Loucy (cell line): ENCODE measurements around the gene RASAL1.

Experiments used
- H2AFZ ChIP-seq: fragments of 200-600 bp; sonication (generic); 2 replicates; pipeline ENCODE4 v1.6.0; 2016; ENCODE audit warnings: antibody characterized with exemption, mild to moderate bottlenecking, low read length, moderate library complexity
- H3F3A ChIP-seq: fragments of 200-600 bp; 2 replicates; pipeline ENCODE4 v1.6.0; 2016; ENCODE audit warnings: antibody characterized with exemption, low read depth, mild to moderate bottlenecking
- H3K27me3 ChIP-seq: fragments of 200-600 bp; sonication (generic); 2 replicates; pipeline ENCODE4 v1.6.1; 2014; ENCODE audit warnings: low read length, mild to moderate bottlenecking; ENCODE audit not compliant: insufficient read depth, poor library complexity, severe bottlenecking
- H3K36me3 ChIP-seq: fragments of 200-600 bp; sonication (generic); 2 replicates; pipeline ENCODE4 v1.6.1; 2016; ENCODE audit warnings: low read length; ENCODE audit not compliant: insufficient read depth
- H3K4me1 ChIP-seq: fragments of 200-600 bp; sonication (generic); 2 replicates; pipeline ENCODE4 v1.5.1; 2014; ENCODE audit warnings: low read length, mild to moderate bottlenecking; ENCODE audit not compliant: insufficient read depth, poor library complexity, severe bottlenecking
- H3K4me2 ChIP-seq: fragments of 200-600 bp; sonication (generic); 2 replicates; pipeline ENCODE4 v1.6.0; 2014; ENCODE audit warnings: antibody characterized with exemption, low read length, low read depth, mild to moderate bottlenecking; ENCODE audit not compliant: poor library complexity, severe bottlenecking
- H3K4me3 ChIP-seq: fragments of 200-600 bp; sonication (generic); 2 replicates; pipeline ENCODE4 v1.5.1; 2014; ENCODE audit warnings: low read length, mild to moderate bottlenecking, mixed read lengths; ENCODE audit not compliant: poor library complexity, severe bottlenecking
- H3K79me2 ChIP-seq: fragments of 200-600 bp; sonication (generic); 2 replicates; pipeline ENCODE4 v1.6.1; 2014; ENCODE audit warnings: low read length; ENCODE audit not compliant: insufficient read depth
- H3K9ac ChIP-seq: fragments of 200-600 bp; sonication (generic); 2 replicates; pipeline ENCODE4 v1.6.0; 2014; ENCODE audit warnings: mild to moderate bottlenecking, low read depth, low read length, moderate library complexity; ENCODE audit not compliant: poor library complexity, severe bottlenecking
- H3K9me2 ChIP-seq: fragments of 200-600 bp; sonication (generic); replicated peaks from 2 replicates; pipeline ENCODE4 v1.6.1; 2016; ENCODE audit warnings: low read depth, low read length, mixed read lengths
- H3K9me3 ChIP-seq: fragments of 200-600 bp; sonication (generic); 2 replicates; pipeline ENCODE4 v1.6.1; 2014; ENCODE audit warnings: mild to moderate bottlenecking, antibody characterized with exemption, low read length, low read depth; ENCODE audit not compliant: insufficient read depth
- H4K20me1 ChIP-seq: fragments of 200-600 bp; sonication (generic); 2 replicates; pipeline ENCODE4 v1.6.0; 2014; ENCODE audit warnings: antibody characterized with exemption, low read length, mild to moderate bottlenecking; ENCODE audit not compliant: insufficient read depth, poor library complexity, severe bottlenecking
- EZH2phosphoT487 ChIP-seq: fragments of 200-600 bp; IDR thresholded peaks from 2 replicates; pipeline ENCODE4 v1.6.1; 2018; ENCODE audit warnings: antibody characterized with exemption, mild to moderate bottlenecking, moderate library complexity, borderline replicate concordance
- TF ChIP-seq, protein P1 (sequence below): fragments of 200-600 bp; sonication (generic); conservative IDR thresholded peaks from 2 replicates; pipeline ENCODE4 v1.5.1; 2014; ENCODE audit warnings: mild to moderate bottlenecking, antibody characterized with exemption, low read length

RASAL1 gene

DNA sequence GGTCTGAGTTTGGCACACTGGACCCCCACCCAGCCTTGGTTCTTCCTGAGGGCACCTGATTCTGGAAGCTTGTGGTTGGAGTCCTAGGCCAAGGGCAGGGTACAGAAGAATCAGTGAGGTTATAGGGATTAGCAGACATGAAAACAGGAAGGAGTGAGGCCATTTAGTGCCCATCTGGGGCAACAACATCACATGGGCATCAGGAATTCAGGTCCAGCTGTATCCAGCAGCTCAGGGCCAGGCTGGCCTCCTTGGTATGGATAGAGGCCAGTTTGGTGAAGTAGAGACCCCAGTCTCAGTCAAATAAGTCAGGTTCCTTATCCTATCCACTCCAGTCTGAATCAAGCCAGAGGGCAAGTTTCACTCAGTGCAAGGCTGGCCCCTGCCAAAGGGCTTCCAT lies 36.2 kb downstream of the RASAL1 start:
- Histone ChIP-seq H4K20me1 (no peaks in the 10 kb centered on the region), H3K9me2 (no peaks in the 10 kb centered on the region), H3K27me3 (no peaks in the 10 kb centered on the region), H3K4me3 (no peak overlapping the region), H3K9me3 (no peaks in the 10 kb centered on the region), H3F3A (no peaks in the 10 kb centered on the region), H3K9ac (no peak overlapping the region), H3K79me2 (no peaks in the 10 kb centered on the region), H3K4me1 (peaks cover 3% of the 10 kb centered on the region), H3K36me3 (no peaks in the 10 kb centered on the region), H3K4me2 (no peak overlapping the region), H2AFZ (no peak overlapping the region)
- TF ChIP-seq, protein P1, sequence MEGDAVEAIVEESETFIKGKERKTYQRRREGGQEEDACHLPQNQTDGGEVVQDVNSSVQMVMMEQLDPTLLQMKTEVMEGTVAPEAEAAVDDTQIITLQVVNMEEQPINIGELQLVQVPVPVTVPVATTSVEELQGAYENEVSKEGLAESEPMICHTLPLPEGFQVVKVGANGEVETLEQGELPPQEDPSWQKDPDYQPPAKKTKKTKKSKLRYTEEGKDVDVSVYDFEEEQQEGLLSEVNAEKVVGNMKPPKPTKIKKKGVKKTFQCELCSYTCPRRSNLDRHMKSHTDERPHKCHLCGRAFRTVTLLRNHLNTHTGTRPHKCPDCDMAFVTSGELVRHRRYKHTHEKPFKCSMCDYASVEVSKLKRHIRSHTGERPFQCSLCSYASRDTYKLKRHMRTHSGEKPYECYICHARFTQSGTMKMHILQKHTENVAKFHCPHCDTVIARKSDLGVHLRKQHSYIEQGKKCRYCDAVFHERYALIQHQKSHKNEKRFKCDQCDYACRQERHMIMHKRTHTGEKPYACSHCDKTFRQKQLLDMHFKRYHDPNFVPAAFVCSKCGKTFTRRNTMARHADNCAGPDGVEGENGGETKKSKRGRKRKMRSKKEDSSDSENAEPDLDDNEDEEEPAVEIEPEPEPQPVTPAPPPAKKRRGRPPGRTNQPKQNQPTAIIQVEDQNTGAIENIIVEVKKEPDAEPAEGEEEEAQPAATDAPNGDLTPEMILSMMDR: no peak
- no peak for TF ChIP-seq EZH2phosphoT487

DNA sequence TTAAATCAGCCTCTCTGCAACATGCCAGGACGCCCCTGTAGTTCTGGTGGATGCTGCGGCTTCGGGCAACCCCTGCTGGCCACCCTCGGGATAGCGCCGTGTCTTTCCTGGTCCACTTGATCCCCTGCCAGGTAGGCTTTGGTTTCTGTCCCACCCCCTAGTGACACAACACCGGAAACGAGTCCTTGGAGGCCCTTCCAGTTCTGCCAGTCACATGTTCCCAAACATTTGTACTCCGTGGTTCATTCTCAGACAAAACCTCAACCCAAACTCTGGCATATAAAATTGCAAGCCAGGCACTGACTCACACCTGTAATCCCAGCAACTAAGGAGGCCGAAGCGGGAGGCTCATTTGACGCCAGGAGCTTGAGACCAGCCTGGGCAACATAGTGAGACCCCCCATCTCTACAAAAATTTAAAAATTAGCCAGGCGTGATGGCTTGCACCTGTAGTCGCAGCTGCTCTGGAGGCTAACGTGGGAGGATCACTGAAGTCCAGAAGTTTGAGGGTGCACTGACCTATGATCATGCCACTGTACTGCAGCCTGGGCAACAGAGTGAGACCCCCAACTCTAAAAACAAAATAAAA lies 37.0 kb downstream of the RASAL1 start:
- Histone ChIP-seq H3K4me2 (no peak overlapping the region), H4K20me1 (no peaks in the 10 kb centered on the region), H3K79me2 (no peaks in the 10 kb centered on the region), H3K36me3 (no peaks in the 10 kb centered on the region), H3K4me1 (peaks cover 3% of the 10 kb centered on the region), H2AFZ (no peak overlapping the region), H3K4me3 (no peak overlapping the region), H3K9ac (no peak overlapping the region), H3K27me3 (no peaks in the 10 kb centered on the region), H3K9me3 (no peaks in the 10 kb centered on the region), H3F3A (no peaks in the 10 kb centered on the region), H3K9me2 (no peaks in the 10 kb centered on the region)
- TF ChIP-seq EZH2phosphoT487: no peak
- TF ChIP-seq, protein P1: peak; percentile 93

DNA sequence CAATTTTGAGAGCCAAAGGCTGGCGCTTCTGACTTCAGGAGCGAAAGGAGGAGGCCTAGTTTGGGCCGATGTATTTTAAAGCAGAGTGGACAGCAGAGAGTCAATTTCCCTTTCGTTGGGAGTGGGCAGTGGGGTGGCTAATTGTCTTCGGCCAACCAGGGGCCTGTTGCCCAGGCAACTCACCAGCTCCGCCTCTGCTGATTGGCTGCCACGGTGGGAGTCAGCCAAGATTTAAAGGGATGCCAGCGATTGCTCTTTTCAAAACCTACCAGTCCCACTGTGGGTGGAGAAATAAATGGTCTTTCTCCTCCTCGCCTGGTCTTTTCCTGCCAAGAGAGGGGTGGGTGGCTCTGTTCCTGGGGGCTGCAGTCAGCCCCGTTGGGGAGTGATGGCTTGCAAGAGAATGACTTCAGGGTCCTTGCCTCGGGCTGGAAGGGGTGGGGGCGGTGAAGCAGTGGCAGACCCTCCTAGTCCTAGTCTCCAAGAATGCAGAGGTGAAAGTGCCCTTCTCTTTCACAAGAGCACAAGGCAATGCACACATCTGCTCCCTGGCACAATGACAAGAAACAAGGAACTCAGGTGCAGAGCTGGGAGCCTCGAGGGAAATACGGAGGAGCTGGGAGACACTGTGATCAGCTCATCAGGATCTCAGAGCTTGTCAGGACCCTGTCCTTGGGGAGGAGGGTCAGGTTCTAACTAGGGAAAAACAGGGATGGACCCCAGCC lies 37.7 kb downstream of the RASAL1 start:
- H3K9ac ChIP-seq: no peak overlapping the region
- H3K4me3 ChIP-seq: no peak overlapping the region
- no peaks in the 10 kb centered on the region for H3F3A ChIP-seq
- H4K20me1 ChIP-seq: no peaks in the 10 kb centered on the region
- H3K4me1 ChIP-seq: peaks cover 3% of the 10 kb centered on the region
- H3K4me2 ChIP-seq: no peak overlapping the region
- no peaks in the 10 kb centered on the region for H3K9me3 ChIP-seq
- H2AFZ ChIP-seq: no peak overlapping the region
- H3K27me3 ChIP-seq: no peaks in the 10 kb centered on the region
- TF ChIP-seq EZH2phosphoT487: no peak
- TF ChIP-seq, protein P1: no peak
- no peaks in the 10 kb centered on the region for H3K9me2 ChIP-seq
- no peaks in the 10 kb centered on the region for H3K36me3 ChIP-seq
- H3K79me2 ChIP-seq: no peaks in the 10 kb centered on the region
